Mononuclear cell (primary cell): ENCODE data around the gene SNORC. TPM values are rescaled to one million over a fixed set of nuclear protein-coding genes. Genes with fewer than 3 reads are reported as not detected.

ENCODE experiments used
- H3K27me3 ChIP-seq: 2 replicates; pipeline ENCODE4 v1.6.0; 2011; ENCODE audit warnings: low read length, control low read depth; ENCODE audit not compliant: insufficient read depth
- H3K4me1 ChIP-seq: 2 replicates; pipeline ENCODE4 v1.5.1; 2011; ENCODE audit warnings: mild to moderate bottlenecking, low read length, control low read depth; ENCODE audit not compliant: insufficient read depth
- H3K4me3 ChIP-seq: 2 replicates; pipeline ENCODE4 v1.5.1; 2011; ENCODE audit warnings: mild to moderate bottlenecking, low read length, moderate library complexity
- H3K9me3 ChIP-seq: 2 replicates; pipeline ENCODE4 v1.5.1; 2011; ENCODE audit warnings: low read depth, mild to moderate bottlenecking, control low read depth, low read length
- total RNA-seq: library from RNA; depleted of rRNA; stranded (reverse); fragments of >200 nt; gene quantifications from one replicate; pipeline ENCODE4 v1.2.3, GENCODE V29; 2012

The SNORC gene
- total RNA-seq, 1 donor = under 0.01 TPM

DNA sequence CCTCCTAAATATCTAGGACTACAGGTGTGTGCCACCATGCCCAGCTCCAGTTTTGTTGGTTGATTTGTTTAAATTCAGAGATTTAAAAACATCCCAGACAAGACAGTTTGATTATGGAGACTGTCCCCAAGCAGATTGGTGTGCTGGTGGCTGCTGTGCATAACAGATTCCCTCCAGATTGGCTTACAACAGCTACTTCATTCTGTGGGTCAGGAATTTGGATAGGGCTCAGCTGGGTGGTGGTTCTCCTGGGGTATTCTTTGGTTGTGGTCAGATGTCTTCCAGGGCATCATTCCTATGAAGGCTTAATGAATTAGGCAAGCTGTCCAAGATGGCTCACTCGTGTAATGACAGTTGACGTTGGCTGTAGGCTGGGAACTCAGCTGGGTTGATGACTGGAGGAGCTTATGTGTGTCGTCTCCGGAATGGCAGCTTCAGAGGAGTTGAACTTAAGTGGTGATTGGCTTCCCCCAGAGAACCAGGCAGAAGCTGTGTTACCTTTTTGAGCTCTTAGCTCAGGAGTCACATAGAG is 10.6 kb upstream of the SNORC start:
- Histone ChIP-seq H3K9me3 (no peaks in the 10 kb centered on the region), H3K4me1 (no peaks in the 10 kb centered on the region), H3K4me3 (no peak overlapping the region), H3K27me3 (no peaks in the 10 kb centered on the region)

DNA sequence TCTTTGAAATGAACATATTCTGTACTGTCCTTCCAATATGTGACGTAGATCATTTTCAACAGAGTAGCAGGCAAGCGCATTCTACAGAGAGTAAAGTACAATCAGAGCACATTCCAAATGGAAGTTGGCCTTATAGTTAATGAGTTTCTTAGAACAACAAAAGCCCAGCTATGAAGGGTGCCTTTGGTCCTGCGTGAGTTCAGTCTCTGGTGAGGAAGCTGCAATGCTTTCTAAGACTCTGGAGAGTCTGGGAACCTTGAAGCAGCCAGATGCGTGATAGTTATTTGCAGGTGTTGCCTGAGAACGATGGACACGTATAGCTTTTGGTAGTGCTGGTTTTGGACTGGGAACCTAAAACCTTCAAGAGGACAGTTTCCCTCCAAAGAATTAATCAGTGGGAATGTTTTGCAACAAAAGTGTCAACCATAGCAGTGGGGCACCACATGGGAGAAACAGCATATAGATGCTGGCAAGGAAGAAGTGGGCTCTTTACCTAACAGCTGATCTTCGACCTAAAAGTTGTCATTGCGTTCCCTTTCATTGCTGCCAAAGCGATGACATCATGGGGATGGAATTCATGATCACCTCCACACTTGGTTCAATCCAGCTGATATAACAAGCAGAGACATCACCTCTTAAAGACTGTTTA is 9.3 kb upstream of the SNORC start:
- Histone ChIP-seq H3K27me3 (no peaks in the 10 kb centered on the region), H3K9me3 (no peaks in the 10 kb centered on the region), H3K4me1 (no peaks in the 10 kb centered on the region), H3K4me3 (no peak overlapping the region)

DNA sequence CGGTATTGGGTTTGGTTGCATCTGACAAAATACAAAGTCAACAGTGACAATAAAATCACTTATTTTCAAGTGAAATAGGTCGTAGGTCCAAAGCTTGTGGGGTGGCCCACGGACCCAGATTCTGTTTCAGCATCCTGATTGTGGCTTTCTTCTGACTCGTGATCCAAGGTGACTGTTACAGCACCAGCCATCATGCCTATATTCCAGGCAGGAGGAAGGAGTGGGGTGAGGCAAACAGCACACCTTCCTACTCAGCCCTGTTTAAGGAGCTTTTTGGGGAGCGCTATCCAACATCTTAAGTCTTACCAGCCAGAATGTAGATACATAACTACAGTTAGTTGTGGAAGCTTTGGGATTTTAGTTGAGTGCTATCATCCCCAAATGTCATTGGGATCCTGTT is 8.7 kb upstream of the SNORC start:
- Histone ChIP-seq H3K27me3 (no peaks in the 10 kb centered on the region), H3K9me3 (no peaks in the 10 kb centered on the region), H3K4me3 (no peak overlapping the region), H3K4me1 (no peaks in the 10 kb centered on the region)

DNA sequence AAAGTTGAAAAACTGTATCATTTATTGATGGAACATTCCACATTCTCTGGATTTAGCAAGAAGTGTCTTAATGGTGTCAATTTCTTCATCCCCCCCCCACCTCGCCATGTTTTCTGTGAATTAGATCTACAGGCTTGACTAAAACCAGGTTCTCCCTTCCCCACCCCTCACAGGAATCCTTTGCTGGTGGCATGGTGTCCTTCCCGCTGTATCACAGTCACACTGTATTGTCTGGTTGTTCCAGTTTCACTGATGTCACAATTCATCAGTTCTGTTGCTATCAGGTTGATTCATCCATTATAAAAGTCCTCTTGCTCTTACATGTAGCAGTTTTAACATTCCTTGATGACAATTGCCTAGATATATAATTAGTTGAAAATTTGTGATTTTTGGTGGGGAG is 6.1 kb upstream of the SNORC start:
- Histone ChIP-seq H3K9me3 (no peaks in the 10 kb centered on the region), H3K27me3 (no peaks in the 10 kb centered on the region), H3K4me1 (no peaks in the 10 kb centered on the region)

DNA sequence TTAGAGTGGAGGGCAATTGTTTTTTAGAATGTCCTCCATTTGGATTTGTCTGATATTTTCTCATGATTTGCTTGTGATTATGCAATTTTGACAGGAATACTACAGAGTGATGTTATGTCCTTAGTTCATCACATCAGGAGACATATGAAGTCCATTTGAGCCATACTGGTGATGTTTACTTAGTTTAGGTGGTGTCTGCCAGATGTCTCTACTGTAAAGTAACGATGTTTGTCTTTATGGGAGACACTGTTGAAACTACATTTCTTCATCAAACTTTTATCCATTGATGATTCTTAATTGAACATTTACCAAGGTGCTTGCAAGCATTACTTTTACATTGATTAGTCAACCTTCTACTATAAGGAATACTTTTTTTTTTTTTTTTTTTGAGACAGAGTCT is 4.9 kb upstream of the SNORC start:
- no peak overlapping the region for H3K4me3 ChIP-seq
- H3K4me1 ChIP-seq = no peaks in the 10 kb centered on the region
- H3K27me3 ChIP-seq = no peaks in the 10 kb centered on the region
- no peaks in the 10 kb centered on the region for H3K9me3 ChIP-seq

More for the DNA sequence above, 6.1 kb upstream of the SNORC start:
- H3K4me3 ChIP-seq = no peak overlapping the region

DNA sequence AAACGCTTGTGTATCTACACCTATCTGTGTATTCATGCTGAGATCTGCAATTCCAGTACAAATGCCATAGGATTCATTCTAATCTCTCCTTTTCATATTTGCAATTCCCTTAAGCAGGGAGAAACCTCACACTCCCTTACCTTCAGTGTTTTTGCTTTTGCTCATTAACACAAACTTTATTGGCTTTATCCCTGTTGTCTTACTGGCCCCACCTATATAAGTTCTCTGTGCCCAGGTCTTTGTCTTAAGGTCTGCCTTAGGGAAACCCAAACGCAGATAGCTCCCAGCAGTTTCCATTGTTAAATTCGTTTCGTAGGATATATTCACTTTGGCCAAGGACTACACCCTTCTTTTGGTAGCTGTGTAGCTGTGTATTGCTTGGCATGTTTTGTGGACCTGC is 4.0 kb upstream of the SNORC start:
- no peaks in the 10 kb centered on the region for H3K27me3 ChIP-seq
- no peak overlapping the region for H3K4me3 ChIP-seq
- H3K4me1 ChIP-seq = no peaks in the 10 kb centered on the region
- no peaks in the 10 kb centered on the region for H3K9me3 ChIP-seq

DNA sequence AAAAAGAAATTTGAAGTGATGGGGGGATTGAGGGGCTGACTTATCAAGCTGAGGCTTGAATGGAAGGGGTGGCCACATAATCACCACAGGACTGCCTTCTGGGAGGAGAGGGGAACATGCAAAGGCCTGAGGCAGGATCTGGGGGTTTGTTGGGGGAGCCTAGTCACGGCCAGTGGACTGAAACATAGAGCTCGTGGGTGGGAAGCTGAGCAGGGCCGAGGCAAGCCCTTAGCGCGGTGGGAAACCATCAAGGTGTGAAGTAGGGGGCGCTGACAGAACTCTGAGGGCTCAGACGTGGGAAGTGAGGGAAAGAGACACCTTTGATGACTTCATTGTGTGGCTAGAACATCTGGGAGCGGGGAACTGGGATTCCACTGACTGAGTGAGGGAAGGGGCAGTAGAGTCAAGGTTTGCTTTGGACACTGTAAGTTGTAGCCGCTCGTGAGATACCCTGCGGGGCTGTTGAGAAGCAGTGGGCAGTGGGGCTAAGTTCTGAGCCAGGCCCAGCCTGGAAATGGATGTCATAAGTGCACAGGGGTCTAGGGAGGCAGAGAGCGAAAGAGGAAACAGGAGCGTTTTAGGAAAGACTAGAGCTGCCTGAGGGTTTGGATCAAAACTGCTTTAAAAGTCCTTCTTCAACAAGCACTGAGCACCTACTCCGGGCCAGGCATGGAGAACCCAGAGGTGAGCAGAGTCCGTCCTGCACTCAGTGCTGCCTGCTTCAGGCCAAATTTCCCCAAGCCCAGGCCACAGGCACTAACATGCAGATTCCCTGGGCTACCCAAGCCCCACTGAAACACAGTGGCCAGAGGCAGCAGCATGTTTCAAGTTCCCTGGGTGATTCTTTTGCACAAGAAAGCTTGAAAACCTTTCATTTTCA is 686 bp upstream of the SNORC start:
- H3K4me1 ChIP-seq = peaks cover 7% of the 10 kb centered on the region
- H3K9me3 ChIP-seq = no peaks in the 10 kb centered on the region
- H3K4me3 ChIP-seq = no peak overlapping the region
- no peaks in the 10 kb centered on the region for H3K27me3 ChIP-seq

DNA sequence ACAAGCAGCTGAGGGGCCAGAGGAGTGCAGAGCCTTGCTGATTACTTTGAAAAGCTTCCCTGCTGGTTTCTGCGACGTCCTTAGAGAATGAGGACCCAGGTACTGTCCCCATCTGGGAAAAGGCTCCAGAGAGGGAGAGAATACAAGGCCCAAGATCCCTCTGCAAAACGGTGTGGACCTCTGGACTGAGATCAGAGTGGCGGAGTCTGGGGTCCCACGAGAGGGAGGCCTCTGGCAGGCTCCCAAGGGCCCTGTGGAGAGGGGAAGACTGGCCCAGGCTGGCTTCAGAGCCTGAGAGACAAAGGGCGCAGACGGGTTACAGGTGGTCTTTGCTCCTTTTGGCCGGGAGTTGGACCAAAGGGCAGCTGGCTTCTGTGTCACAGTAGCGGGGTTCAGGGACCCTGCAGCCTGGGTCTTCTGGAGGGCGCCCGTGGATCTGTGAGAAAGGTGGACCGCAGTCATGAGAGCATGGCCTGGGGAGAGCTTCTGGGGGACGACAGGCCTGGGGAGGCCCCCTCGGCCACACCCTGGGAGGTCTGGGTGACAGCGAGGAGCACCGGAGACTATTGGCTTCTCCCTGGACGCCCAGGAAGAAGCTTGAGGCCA is 805 bp downstream of the SNORC start:
- Histone ChIP-seq H3K9me3 (no peaks in the 10 kb centered on the region), H3K27me3 (peaks cover 7% of the 10 kb centered on the region), H3K4me1 (peaks cover 14% of the 10 kb centered on the region), H3K4me3 (no peak overlapping the region)

DNA sequence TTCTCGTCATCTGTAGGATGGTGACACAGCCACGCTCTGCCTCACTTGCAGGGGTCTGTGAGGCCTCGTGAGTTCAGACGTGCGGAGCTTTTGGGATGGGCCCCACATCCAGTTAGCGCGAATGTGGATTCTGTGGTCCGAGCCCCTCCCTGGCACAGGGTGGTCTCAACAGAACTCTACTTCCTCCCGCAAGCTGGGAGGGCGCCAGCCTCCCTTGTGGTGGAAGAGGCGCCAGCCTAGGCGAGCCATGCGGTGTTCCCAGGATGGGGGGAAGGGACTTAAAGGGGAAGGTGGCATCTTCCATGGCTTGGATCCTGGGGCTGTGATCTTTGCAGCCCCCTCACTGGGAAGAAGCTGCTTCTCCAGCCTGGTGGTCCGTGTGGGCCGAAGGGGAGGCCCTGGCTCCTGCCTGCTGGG is 1.4 kb downstream of the SNORC start:
- peaks cover 17% of the 10 kb centered on the region for H3K4me1 ChIP-seq
- H3K4me3 ChIP-seq = no peak overlapping the region
- H3K9me3 ChIP-seq = no peaks in the 10 kb centered on the region
- peaks cover 7% of the 10 kb centered on the region for H3K27me3 ChIP-seq

DNA sequence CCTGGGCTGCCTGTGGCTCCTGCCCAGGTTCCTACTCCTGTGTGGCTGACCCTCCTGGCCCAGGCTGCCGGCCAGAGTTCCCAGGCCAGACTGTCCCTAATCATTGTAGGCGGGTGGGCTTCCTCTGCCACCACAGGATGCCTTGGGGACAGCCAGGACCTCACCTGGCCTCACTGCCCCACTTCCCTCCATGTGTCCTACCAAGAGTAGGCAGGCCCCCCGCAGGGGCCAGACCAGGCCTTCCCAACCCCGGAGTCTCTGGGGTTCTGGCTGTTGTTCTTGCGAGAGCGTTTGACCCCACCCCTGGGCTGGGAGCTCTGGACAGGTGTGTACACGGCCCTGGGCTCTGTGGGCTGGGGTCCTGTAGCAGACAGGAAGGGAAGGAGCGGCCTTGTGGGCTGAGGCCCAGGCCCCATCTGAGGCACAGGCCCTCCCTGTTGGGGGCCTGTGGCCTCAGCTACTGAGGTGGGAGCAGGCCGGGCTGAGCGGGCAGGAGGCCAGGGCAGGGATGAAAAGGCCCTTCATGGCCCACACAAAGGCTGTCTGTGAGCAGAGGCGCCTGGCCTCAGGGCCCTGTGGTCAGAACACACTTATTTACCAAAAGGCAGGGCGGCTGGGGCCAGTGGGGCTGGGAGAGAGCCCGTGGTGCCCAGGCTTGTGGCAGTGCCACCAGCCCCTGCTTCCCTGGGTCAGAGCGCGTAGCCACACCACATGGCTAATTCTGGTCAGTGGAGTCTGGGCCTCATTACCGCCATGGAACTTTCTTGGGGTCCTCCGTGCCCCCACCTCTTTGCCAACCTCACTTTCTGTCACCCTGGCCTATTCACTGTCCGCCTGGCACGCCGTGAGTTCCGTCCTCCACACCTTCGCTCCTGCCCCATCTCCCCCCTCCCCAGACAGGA is 2.0 kb downstream of the SNORC start:
- Histone ChIP-seq H3K27me3 (peaks cover 10% of the 10 kb centered on the region), H3K4me3 (no peak overlapping the region)

DNA sequence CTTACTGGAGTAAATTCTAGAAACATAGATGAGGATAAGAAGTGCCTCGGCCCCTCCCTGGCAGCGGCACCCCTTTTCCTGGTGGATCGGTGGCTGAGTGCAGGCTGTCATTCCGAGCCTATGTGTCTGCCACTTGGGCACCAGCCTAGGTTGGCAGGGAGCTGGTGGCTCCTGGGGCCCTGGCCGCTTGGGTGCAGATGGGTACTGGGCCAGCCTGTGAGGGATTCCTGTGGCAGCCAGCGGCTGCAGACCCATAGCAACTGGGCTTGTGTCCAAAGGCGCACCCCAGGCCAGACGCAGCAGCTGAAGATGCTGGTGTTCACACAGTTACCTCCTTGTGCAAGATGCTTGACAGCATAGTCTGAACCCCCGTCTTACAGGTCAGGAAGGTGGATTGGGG is 2.8 kb downstream of the SNORC start:
- Histone ChIP-seq H3K27me3 (peaks cover 14% of the 10 kb centered on the region), H3K4me1 (peaks cover 21% of the 10 kb centered on the region), H3K4me3 (no peak overlapping the region)

More for the DNA sequence above, 2.0 kb downstream of the SNORC start:
- Histone ChIP-seq H3K4me1 (peaks cover 21% of the 10 kb centered on the region), H3K9me3 (no peaks in the 10 kb centered on the region)

DNA sequence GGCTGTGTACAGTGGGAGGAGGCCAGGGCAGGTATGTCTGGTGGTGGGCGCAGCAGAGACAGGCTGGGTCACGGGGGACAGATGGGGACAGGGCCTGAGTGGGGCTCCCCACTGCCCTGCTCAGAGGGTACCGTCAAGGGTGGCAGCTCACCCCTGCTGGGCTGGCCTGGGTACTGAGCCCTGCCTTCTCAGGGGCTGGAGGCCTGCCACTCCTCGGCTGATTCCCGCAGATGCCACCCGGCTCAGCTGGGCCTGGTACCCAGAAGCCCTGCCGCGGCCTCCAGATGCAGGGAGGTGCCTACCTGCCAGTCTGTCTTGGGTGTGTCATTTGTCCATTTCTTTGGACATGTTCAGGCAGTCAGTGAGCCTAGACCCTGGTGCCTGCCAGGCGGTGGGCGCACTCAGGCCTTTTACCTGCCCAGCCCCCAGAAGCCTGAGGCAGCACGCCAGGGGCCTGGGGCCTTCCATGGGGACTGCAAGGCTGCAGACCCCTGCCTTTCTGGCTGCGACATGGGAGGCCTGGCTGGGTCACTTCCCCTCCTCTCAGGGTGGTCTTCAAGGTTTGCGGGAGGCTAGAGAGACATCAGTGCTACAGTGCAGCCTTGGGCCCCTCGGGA is 3.3 kb downstream of the SNORC start:
- Histone ChIP-seq H3K27me3 (peaks cover 14% of the 10 kb centered on the region), H3K9me3 (no peaks in the 10 kb centered on the region), H3K4me3 (no peak overlapping the region), H3K4me1 (peaks cover 21% of the 10 kb centered on the region)

More for the DNA sequence above, 2.8 kb downstream of the SNORC start:
- no peaks in the 10 kb centered on the region for H3K9me3 ChIP-seq

DNA sequence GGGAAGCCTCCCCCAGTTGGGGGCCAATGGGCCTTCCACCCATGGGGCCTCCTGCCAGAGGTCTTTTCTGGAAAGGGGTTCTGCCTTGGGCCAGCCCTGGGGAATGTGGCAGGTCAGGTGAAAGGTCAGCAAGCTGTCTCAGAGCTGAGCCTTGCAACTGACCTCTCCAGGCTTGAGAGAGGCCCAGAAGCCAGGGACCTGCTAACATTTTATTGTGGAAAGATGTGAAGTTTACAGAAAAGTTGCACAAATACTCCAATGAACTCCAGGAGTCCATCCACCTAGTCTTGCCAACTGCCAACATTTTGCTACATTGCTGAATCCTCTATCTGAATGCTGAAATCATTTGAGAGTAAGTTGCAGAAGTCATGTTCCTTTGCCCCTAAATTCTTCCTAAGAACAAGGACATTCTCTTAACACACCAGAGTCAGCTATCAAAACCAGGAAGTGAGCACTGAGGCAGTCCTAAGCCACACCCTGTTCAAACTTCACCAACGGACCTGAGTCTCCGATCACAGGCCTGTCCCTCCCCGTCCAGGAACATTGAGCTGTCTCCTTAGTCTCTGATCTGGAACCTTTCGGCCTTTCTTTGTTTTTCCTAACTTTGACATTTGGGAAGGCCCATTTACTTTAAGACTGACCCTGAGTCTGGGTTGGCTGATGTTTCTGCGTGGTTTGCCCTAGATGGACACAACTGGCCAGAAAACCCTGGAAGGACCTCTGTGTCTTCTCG is 4.0 kb downstream of the SNORC start:
- Histone ChIP-seq H3K4me1 (peaks cover 21% of the 10 kb centered on the region), H3K4me3 (no peak overlapping the region), H3K9me3 (no peaks in the 10 kb centered on the region), H3K27me3 (peaks cover 14% of the 10 kb centered on the region)
